D721Med (cell line): Measurements from ENCODE around the gene SEMA7A.

Source experiments
- DNase-seq: peaks from one replicate; pipeline ENCODE4 v3.0.0; 2011; ENCODE audit warnings: low spot score; ENCODE audit not compliant: insufficient read length
- FAIRE-seq: peaks from 2 replicates; lab custom pipeline; 2011; peaks lifted over from hg19 to GRCh38; lab: Jason Lieb, UNC
- CTCF ChIP-seq: IDR thresholded peaks from 2 replicates; pipeline ENCODE4 v1.5.1; 2012; ENCODE audit warnings: mild to moderate bottlenecking, control low read depth; ENCODE audit not compliant: insufficient read depth; ENCODE audit errors: missing control alignments

The SEMA7A gene

DNA sequence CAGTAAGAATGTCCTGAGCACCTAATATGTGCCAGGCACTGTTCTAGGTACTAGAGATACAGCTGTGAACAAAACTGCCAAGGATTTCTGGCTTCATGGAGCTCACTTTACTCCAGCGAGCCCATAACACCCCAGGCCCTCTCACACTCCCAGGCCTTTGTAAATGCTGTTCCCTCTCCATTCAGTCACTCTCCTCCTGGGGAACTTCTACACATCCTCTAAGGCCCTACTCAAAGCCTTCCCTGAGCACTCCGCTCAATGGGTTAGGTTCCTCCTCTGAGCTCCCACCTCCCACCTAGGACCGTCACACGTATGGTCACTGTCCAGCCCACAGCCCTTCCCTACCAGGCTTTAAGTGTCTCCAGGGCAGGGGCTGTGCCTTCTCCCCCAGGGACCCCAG lies 27.2 kb downstream of the SEMA7A start:
- FAIRE-seq (no peak), DNase-seq (no peak)
- TF ChIP-seq CTCF = no peak

GRCh38 chr15:74405823-74406222 lies 27.9 kb downstream of the SEMA7A start:
- FAIRE-seq (no peak), DNase-seq (no peak)
- TF ChIP-seq CTCF = no peak

DNA sequence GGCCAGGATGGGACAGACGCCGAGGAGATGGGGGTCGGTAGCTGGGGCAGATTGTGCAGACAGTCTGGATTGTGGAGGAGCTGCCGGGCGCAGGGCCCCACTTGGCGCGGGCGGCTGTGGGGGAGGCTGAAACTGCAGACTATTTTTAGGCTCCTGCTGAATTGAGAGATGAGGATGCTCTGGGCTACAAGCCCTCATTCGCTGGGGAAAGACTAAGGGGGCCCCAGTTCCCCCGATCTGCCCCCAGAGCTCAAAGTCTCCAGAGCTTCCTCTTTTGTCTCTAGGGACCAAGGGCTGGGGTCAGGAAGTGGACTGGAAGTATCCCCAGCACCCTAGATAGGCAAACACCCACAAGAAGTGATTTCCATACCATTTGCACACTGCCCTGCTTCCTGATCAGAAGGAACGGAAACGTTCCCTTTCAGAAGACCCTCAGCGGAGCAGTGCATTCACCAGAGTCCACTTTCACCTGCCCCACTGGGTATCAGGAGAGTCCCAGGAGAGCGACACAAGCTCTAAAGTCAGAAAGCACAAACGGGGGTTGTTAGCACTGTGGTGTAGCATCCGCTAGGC lies 29.7 kb downstream of the SEMA7A start:
- FAIRE-seq (no peak), DNase-seq (no peak)
- TF ChIP-seq CTCF = no peak

GRCh38 chr15:74403588-74403919 lies 30.2 kb downstream of the SEMA7A start:
- no peak for TF ChIP-seq CTCF
- FAIRE-seq = no peak

DNA sequence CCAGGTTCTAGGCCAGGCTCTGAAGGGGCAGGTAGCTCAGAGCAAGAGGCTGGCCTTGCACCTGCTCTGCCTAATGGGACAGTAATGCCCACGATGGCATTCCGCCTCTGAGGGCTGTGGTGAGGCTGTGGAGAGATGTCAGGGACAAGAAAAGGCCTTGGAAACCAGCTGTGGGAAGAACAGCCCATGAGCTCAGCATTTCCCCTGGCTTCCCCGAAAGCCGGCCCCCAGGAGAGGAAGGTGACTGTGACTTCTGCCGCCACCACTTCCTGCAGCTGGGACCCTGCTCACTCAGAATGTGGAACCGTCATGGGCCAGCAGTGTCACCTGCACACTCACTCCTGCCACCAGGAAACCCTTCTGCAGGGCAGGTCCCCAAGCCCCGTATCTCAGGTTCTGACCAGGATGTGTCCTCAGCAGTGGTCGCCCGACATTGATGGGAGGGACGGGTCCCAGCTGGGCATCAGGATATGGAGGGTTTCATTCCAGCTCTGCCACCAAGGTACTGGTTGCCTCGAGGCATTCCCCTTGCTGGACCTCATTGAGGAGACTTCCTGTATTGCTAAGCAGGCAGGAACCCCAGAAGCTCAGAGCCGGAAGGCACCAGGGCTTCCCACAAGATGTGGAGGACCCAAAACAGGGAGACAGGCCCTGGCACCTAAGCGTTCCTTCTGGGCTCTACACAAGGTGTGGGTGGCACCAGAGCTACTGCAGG lies 30.7 kb downstream of the SEMA7A start:
- no peak for TF ChIP-seq CTCF
- FAIRE-seq (no peak), DNase-seq (no peak)

More at GRCh38 chr15:74403588-74403919, 30.2 kb downstream of the SEMA7A start:
- no peak for DNase-seq

GRCh38 chr15:74402337-74402841 lies 31.4 kb downstream of the SEMA7A start:
- no peak for TF ChIP-seq CTCF
- no peak for DNase-seq

DNA sequence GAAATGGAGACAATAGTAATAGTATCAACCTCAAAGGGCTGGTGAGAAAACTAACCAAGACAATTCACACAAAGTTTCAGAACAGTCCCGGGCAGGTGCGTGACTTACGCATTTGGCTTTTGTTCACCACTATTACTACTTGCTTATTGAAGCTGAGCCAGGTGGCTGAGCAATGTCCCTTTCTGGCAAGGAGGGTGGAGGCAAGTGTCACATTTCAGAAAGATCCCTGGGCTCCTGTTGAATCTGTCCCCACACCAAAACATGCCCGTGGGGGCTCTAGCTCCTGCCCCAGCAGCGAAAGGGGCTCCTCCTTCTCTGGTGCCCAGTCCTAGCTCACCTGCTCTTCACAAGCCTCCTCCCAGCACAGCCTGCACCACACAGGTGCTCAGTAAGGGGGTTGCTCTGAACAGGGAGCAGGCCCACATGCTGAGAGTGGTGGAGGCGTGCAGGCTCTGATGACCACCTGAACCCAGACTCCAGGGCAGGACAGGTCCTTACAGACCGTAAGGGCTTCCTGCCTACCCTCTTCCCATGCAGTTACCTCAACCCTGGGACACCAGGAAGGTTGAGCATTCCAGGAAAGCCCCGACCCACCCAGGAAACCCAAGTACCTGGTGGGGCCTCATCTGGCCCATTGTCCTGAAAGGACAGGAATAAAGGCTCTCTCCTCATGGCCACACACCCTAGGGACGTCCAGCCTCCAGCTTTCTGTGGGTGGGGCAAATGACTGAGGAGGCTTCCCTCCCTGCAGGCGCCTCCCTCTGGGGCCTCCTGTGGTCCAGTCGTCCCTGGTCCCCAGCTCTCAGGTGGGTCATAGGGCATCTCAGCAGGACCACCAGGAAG lies 32.6 kb downstream of the SEMA7A start:
- DNase-seq = no peak
- TF ChIP-seq CTCF = no peak
- FAIRE-seq = no peak

More at GRCh38 chr15:74402337-74402841, 31.4 kb downstream of the SEMA7A start:
- FAIRE-seq = no peak
